Liver (tissue), 9 donors: ENCODE results near the gene CPZ. TPM values are rescaled to one million over a fixed set of nuclear protein-coding genes. Genes with fewer than 3 reads are reported as not detected.

ENCODE experiments used
- DNase-seq: peaks from one replicate; pipeline ENCODE4 v3.0.0-alpha.2; 2017; ENCODE audit warnings: low spot score
- H3K27ac ChIP-seq, 2 donors: one replicate each; pipeline ENCODE4 v1.7.0; 2013; ENCODE audit warnings: inconsistent platforms in 2 of 2, low read length in 2 of 2, control low read depth in 1 of 2, low read depth in 1 of 2, mild to moderate bottlenecking in 1 of 2
- H3K27me3 ChIP-seq, 4 donors: one replicate each; pipeline versions ENCODE4 v1.6.1 to v1.7.0; 2013; ENCODE audit warnings: low read length in 3 of 4, inconsistent platforms in 1 of 4, mild to moderate bottlenecking in 1 of 4, moderate library complexity in 1 of 4; ENCODE audit not compliant: control insufficient read depth in 4 of 4, insufficient read depth in 4 of 4
- H3K36me3 ChIP-seq, 4 donors: one replicate each; pipeline versions ENCODE4 v1.6.1 to v1.7.0; 2013; ENCODE audit warnings: low read length in 3 of 4, mild to moderate bottlenecking in 3 of 4, low read depth in 1 of 4, moderate library complexity in 1 of 4; ENCODE audit not compliant: control insufficient read depth in 4 of 4, insufficient read depth in 3 of 4
- H3K4me1 ChIP-seq, 4 donors: one replicate each; pipeline versions ENCODE4 v1.6.1 to v1.7.0; 2013; ENCODE audit warnings: low read length in 3 of 4, mild to moderate bottlenecking in 3 of 4, moderate library complexity in 1 of 4; ENCODE audit not compliant: control insufficient read depth in 4 of 4, insufficient read depth in 4 of 4
- H3K4me3 ChIP-seq, 3 donors: one replicate each; pipeline versions ENCODE4 v1.6.1 to v1.7.0; 2013; ENCODE audit warnings: low read length in 3 of 3, control low read depth in 1 of 3, low read depth in 1 of 3, mild to moderate bottlenecking in 1 of 3
- H3K9ac ChIP-seq, 2 donors: one replicate each; pipeline ENCODE4 v1.7.0; 2013; ENCODE audit warnings: low read length in 2 of 2, mild to moderate bottlenecking in 2 of 2, moderate library complexity in 2 of 2, control low read depth in 1 of 2, low read depth in 1 of 2
- H3K9me3 ChIP-seq, 4 donors: one replicate each; pipeline versions ENCODE4 v1.6.1 to v1.7.0; 2013; ENCODE audit warnings: low read length in 3 of 4; ENCODE audit not compliant: control insufficient read depth in 4 of 4
- EGR1 ChIP-seq, 2 donors: IDR thresholded peaks; 2 replicates each; pipeline ENCODE4 v1.6.1; 2016 to 2018; ENCODE audit warnings: antibody characterized with exemption in 2 of 2, low read depth in 2 of 2
- FOXA1 ChIP-seq: IDR thresholded peaks from 2 replicates; pipeline ENCODE4 v1.6.1; 2016; ENCODE audit warnings: antibody characterized with exemption
- FOXA2 ChIP-seq: IDR thresholded peaks from 2 replicates; pipeline ENCODE4 v1.6.1; 2016; ENCODE audit warnings: antibody characterized with exemption
- GABPA ChIP-seq, 2 donors: IDR thresholded peaks in 1 of 2; conservative IDR thresholded peaks in 1 of 2; 2 replicates each; pipeline ENCODE4 v1.6.1; 2016; ENCODE audit warnings: antibody characterized with exemption in 2 of 2, mild to moderate bottlenecking in 1 of 2, moderate library complexity in 1 of 2
- HNF4A ChIP-seq, 2 donors: conservative IDR thresholded peaks; 2 replicates each; pipeline ENCODE4 v1.6.1; 2016; ENCODE audit warnings: antibody characterized with exemption in 2 of 2, mild to moderate bottlenecking in 2 of 2
- HNF4G ChIP-seq: IDR thresholded peaks from 2 replicates; pipeline ENCODE4 v1.6.1; 2016; ENCODE audit warnings: antibody characterized with exemption
- MAX ChIP-seq: IDR thresholded peaks from 2 replicates; pipeline ENCODE4 v1.6.1; 2016; ENCODE audit warnings: antibody characterized with exemption
- NR2F2 ChIP-seq: IDR thresholded peaks from 2 replicates; pipeline ENCODE4 v1.6.1; 2016; ENCODE audit warnings: antibody characterized with exemption
- RAD21 ChIP-seq, 2 donors: IDR thresholded peaks; 2 replicates each; pipeline ENCODE4 v1.6.1; 2016; ENCODE audit warnings: antibody characterized with exemption in 2 of 2, mild to moderate bottlenecking in 2 of 2
- RXRA ChIP-seq, 2 donors: IDR thresholded peaks; 2 replicates each; pipeline ENCODE4 v1.6.1; 2017 to 2018; ENCODE audit warnings: antibody characterized with exemption in 2 of 2, mild to moderate bottlenecking in 1 of 2
- SP1 ChIP-seq: IDR thresholded peaks from 2 replicates; pipeline ENCODE4 v1.6.1; 2018; ENCODE audit warnings: antibody characterized with exemption, mild to moderate bottlenecking
- TAF1 ChIP-seq: conservative IDR thresholded peaks from 2 replicates; pipeline ENCODE4 v1.6.1; 2016; ENCODE audit warnings: antibody characterized with exemption, mild to moderate bottlenecking
- WGBS: extraction: QIAGEN DNeasy Blood & Tissue Kit; methylation state at CpG from one replicate; pipeline ENCODE4 v1.1.7; 2013; 5-methylcytosine and 5-hydroxymethylcytosine counted together
- polyA plus RNA-seq, 2 donors: library from polyadenylated mRNA; stranded (reverse) in 1 of 2; unstranded in 1 of 2; fragments of 200-250 nt in 1 of 2; fragments of >200 nt in 1 of 2; fragmentation: Nextera tagmentation in 1 of 2; extraction: Ambion mirVana in 1 of 2; gene quantifications; one replicate each; pipeline versions ENCODE4 v1.2.1 to v1.2.3, GENCODE V29; 2013 to 2015
- total RNA-seq, 2 donors: library from RNA; depleted of rRNA; stranded (reverse); fragments of >200 nt; gene quantifications; one replicate each; pipeline ENCODE4 v1.2.3, GENCODE V29; 2014
- TF ChIP-seq, protein P1 (sequence below): IDR thresholded peaks from 2 replicates; pipeline ENCODE4 v1.6.1; 2016; ENCODE audit warnings: antibody characterized with exemption
- TF ChIP-seq, protein P2 (sequence below): fragments of 150-350 bp; IDR thresholded peaks from 2 replicates; pipeline ENCODE4 v1.5.1; 2017; ENCODE audit warnings: improper control_type of control experiment, low read depth, low read length; ENCODE audit not compliant: missing input control
- TF ChIP-seq, protein P3 (sequence below): IDR thresholded peaks from 2 replicates; pipeline ENCODE4 v1.6.1; 2016; ENCODE audit warnings: antibody characterized with exemption, mild to moderate bottlenecking
- TF ChIP-seq, protein P4 (sequence below): IDR thresholded peaks from 2 replicates; pipeline ENCODE4 v1.6.1; 2016; ENCODE audit warnings: antibody characterized with exemption
- donor health status: healthy.
- donor health status: healthy.
- donor health status: healthy.
- donor health status: healthy.
- donor health status: healthy.

CPZ gene
- total and polyA plus RNA-seq, 4 donors, result 0.51 to 1.8 (median 1.4) TPM

GRCh38 chr4:8568068-8568668 is 24.4 kb upstream of the CPZ start:
- no peaks in the 10 kb centered on the region for H3K27me3 ChIP-seq
- H3K9ac ChIP-seq, result no peak overlapping the region
- H3K4me3 ChIP-seq, result no peak overlapping the region
- H3K27ac ChIP-seq, result no peak overlapping the region
- TF ChIP-seq TAF1 (no peak), EGR1 (IDR thresholded peaks at IDR 0.05; ENCODE audit: low read depth in 2 of 2) (no peak), HNF4A (conservative IDR thresholded peaks at IDR 0.05) (no peak), MAX (no peak), SP1 (no peak), NR2F2 (no peak), RXRA (IDR thresholded peaks at IDR 0.05) (no peak), GABPA (IDR thresholded peaks at IDR 0.05 in 1 of 2, conservative IDR thresholded peaks at IDR 0.05 in 1 of 2) (no peak), FOXA2 (no peak), HNF4G (no peak), RAD21 (IDR thresholded peaks at IDR 0.05) (no peak)
- TF ChIP-seq, protein P1, sequence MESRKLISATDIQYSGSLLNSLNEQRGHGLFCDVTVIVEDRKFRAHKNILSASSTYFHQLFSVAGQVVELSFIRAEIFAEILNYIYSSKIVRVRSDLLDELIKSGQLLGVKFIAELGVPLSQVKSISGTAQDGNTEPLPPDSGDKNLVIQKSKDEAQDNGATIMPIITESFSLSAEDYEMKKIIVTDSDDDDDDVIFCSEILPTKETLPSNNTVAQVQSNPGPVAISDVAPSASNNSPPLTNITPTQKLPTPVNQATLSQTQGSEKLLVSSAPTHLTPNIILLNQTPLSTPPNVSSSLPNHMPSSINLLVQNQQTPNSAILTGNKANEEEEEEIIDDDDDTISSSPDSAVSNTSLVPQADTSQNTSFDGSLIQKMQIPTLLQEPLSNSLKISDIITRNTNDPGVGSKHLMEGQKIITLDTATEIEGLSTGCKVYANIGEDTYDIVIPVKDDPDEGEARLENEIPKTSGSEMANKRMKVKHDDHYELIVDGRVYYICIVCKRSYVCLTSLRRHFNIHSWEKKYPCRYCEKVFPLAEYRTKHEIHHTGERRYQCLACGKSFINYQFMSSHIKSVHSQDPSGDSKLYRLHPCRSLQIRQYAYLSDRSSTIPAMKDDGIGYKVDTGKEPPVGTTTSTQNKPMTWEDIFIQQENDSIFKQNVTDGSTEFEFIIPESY, result no peak
- TF ChIP-seq, protein P2, sequence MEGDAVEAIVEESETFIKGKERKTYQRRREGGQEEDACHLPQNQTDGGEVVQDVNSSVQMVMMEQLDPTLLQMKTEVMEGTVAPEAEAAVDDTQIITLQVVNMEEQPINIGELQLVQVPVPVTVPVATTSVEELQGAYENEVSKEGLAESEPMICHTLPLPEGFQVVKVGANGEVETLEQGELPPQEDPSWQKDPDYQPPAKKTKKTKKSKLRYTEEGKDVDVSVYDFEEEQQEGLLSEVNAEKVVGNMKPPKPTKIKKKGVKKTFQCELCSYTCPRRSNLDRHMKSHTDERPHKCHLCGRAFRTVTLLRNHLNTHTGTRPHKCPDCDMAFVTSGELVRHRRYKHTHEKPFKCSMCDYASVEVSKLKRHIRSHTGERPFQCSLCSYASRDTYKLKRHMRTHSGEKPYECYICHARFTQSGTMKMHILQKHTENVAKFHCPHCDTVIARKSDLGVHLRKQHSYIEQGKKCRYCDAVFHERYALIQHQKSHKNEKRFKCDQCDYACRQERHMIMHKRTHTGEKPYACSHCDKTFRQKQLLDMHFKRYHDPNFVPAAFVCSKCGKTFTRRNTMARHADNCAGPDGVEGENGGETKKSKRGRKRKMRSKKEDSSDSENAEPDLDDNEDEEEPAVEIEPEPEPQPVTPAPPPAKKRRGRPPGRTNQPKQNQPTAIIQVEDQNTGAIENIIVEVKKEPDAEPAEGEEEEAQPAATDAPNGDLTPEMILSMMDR, result no peak
- TF ChIP-seq, protein P3, sequence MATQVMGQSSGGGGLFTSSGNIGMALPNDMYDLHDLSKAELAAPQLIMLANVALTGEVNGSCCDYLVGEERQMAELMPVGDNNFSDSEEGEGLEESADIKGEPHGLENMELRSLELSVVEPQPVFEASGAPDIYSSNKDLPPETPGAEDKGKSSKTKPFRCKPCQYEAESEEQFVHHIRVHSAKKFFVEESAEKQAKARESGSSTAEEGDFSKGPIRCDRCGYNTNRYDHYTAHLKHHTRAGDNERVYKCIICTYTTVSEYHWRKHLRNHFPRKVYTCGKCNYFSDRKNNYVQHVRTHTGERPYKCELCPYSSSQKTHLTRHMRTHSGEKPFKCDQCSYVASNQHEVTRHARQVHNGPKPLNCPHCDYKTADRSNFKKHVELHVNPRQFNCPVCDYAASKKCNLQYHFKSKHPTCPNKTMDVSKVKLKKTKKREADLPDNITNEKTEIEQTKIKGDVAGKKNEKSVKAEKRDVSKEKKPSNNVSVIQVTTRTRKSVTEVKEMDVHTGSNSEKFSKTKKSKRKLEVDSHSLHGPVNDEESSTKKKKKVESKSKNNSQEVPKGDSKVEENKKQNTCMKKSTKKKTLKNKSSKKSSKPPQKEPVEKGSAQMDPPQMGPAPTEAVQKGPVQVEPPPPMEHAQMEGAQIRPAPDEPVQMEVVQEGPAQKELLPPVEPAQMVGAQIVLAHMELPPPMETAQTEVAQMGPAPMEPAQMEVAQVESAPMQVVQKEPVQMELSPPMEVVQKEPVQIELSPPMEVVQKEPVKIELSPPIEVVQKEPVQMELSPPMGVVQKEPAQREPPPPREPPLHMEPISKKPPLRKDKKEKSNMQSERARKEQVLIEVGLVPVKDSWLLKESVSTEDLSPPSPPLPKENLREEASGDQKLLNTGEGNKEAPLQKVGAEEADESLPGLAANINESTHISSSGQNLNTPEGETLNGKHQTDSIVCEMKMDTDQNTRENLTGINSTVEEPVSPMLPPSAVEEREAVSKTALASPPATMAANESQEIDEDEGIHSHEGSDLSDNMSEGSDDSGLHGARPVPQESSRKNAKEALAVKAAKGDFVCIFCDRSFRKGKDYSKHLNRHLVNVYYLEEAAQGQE, result no peak
- no peaks in the 10 kb centered on the region for H3K4me1 ChIP-seq
- H3K9me3 ChIP-seq, result no peaks in the 10 kb centered on the region
- DNase-seq, result no peak
- H3K36me3 ChIP-seq, result no peaks in the 10 kb centered on the region
- 75% methylated on average over 5 of the region's 5 CpGs for WGBS

DNA sequence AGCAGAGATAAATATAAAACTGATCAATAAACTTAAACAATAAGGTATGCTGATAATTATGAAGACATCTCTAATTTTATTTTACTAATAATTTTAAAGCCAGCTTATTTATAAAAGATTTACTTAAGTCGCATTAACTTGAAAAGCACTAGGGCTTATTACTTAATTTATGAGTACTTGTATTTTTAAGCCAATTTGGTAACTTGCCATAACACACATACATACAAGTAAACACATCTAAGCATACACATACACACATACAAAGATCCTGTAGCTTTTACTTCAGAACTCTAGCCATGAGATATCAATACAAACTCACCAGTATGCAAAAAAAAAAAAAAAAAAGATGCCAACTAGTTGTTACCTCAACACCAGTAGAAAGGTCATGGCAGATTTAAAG is 22.4 kb upstream of the CPZ start:
- TF ChIP-seq RAD21 (IDR thresholded peaks at IDR 0.05), result no peak
- TF ChIP-seq GABPA (IDR thresholded peaks at IDR 0.05 in 1 of 2, conservative IDR thresholded peaks at IDR 0.05 in 1 of 2), result no peak
- TF ChIP-seq, protein P2, result no peak
- no peak for TF ChIP-seq RXRA (IDR thresholded peaks at IDR 0.05)
- TF ChIP-seq, protein P4, sequence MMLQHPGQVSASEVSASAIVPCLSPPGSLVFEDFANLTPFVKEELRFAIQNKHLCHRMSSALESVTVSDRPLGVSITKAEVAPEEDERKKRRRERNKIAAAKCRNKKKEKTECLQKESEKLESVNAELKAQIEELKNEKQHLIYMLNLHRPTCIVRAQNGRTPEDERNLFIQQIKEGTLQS, result no peak
- no peak for TF ChIP-seq EGR1 (IDR thresholded peaks at IDR 0.05; ENCODE audit: low read depth in 2 of 2)
- no peak for TF ChIP-seq FOXA1
- no peak for TF ChIP-seq TAF1
- TF ChIP-seq, protein P3, result no peak
- no peak for TF ChIP-seq SP1
- no peaks in the 10 kb centered on the region for H3K27me3 ChIP-seq
- H3K4me1 ChIP-seq, result no peaks in the 10 kb centered on the region
- H3K9me3 ChIP-seq, result no peaks in the 10 kb centered on the region
- H3K4me3 ChIP-seq, result no peak overlapping the region
- H3K36me3 ChIP-seq, result no peaks in the 10 kb centered on the region
- DNase-seq, result no peak
- WGBS, result 90% methylated on average over 1 of the region's 1 CpG
- no peak overlapping the region for H3K9ac ChIP-seq
- no peak overlapping the region for H3K27ac ChIP-seq
